ENCODE measurements around the gene MTA2. TPM values are rescaled to one million over a fixed set of nuclear protein-coding genes. Genes with fewer than 3 reads are reported as not detected.
A peak's percentile ranks its signal among the peaks of the same experiment; 100 is the strongest.

The MTA2 gene
- total RNA-seq, 1 experiment from 2014 or later, result 193 TPM

DNA sequence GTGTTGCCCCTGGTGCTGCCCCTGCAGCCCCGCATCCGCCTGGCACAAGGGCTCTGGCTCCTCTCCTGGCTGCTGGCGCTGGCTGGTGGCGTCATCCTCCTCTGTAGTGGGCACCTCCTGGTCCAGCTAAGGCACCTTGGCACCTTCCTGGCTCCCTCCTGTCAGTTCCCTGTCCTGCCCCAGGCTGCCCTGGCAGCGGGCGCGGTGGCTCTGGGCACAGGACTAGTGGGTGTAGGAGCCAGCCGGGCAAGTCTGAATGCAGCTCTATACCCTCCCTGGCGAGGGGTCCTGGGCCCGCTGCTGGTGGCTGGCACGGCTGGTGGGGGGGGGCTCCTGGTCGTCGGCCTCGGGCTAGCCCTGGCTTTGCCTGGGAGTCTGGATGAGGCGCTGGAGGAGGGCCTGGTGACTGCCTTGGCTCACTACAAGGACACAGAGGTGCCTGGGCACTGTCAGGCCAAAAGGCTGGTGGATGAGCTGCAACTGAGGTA, 11.7 kb upstream of the MTA2 start:
- DNase-seq (ENCODE audit: low read depth), result no peak

DNA sequence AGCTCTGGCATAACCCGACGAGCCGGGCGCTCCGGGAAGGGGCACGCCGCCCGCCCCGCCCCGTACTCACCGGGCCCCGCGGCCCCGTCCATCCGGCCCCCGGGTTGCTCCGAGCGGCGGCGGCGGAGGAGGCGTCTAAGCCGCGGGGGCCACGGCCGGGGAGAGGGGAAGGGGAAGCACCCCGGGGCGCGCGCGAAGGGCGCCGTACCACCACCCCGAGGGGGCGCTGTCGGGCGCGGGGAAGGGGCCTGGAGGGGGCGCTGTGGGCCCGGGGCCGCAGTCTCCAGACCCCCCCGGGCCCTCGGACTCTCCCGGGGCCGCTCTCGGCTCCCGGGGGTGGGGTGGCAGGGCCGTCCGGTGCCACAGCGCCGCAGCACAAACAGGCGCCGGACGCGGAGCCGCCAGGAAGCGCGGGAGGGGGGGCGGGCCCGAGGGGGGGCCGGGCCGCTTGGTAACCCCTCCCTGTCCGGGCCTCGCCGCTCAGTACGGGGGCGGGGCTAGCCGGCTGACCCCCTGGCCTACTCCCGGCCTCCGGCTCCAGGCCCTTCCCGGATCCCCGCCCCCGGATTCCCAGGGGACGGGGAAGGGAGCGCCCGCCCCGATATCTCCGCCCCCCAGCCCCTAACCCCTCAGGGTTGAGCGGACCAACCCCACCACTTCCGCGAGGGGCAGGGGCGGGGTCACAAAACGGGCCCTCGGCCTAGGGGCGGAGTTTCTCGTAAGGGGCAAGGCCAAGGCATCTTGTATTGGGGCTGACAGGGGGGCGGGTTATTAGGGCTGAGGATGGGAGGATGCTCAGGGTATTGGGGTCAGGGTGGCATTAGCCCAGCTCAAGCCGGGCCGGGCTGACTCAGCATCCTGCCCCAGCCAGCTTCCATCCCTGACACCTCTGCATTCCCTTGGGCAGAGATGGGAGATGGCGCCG, 11.0 kb upstream of the MTA2 start, which contains the start of the genes EML3 and ROM1:
Gene EML3, minus strand, starts transcription at position 410 of the 925 bp plus-strand sequence. Its CDS starts 318 bp downstream, at position 92.
Gene ROM1, plus strand, starts transcription at position 892 of the 925 bp plus-strand sequence. Its CDS starts 25 bp downstream, at position 917.
- DNase-seq (ENCODE audit: low read depth), result peak; percentile 77

DNA sequence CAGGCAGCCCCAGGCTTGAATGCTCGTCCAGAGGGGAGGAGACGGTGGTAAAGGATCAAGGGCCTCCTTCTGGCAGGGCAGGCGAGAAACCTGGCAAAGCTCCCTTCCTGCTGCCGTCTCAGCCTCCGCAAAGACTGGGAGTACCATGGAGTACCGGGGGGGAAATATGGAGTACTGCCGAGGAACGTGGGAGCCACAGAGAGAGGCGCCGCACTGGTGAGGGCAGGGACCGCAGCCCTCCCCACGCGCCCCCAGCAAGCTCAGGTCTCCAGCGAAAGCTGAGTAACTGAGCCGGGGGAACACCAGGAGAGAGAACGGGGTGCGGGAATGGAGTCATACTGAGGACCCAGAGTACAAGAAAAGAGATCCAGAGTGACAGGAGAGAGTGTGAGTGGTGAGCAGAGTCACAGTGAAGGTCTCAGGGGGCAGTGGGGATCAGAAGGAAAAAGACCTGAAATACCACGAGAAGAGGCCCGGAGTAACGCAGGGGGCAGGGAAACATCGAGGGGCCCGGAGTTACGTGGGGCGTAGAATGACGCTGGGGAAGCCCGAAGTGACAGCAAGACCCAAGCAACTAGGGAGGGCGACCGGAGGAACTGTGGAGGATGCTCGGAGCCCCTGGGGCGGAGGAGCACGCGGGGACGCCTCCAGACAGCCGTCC, 10.2 kb upstream of the MTA2 start:
- DNase-seq (ENCODE audit: low read depth), result peak; percentile 45

DNA sequence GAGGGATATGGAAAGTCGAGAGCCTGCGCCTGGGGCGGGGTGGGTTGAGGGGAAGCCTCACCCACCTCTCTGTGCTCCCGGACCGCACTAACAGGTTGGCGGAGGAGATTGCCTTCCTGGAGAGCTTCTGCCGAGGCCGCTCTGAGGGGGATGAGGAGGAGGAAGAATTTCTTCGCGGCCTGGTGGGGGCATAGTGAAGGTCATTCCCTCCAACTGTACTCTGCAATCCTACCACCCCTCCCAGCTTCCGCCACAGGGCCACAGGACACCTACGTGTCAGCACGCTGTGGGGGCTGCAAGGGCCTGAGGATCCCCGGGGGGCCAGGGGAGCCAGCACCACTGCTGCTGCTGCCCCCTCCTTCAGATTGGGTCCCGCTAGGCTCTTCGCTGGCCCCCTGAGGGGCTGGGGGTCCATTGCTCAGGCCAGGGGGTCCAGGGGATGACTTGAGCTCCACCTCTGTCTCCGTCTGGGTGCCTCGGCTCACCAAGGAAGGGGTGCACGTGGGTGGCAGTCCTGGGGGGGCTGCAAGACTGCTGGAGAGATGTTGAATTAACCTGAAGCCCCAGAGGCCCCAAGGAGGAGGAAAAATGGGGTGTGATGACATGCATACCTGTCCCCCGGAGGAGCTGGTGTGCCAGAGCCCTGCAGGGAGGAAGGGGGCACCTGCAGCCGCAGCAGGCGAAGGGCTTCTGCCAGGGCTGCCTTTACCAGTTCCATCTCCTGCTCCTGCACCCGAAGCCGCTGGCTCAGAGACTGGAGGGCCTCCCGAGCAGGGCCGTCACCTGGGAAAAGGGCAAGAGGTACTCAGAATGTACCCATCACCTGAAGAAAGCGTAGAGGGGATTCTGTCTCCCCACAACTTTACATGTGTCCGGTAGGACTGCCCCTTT, 9.4 kb upstream of the MTA2 start:
- no peak for DNase-seq (ENCODE audit: low read depth)

DNA sequence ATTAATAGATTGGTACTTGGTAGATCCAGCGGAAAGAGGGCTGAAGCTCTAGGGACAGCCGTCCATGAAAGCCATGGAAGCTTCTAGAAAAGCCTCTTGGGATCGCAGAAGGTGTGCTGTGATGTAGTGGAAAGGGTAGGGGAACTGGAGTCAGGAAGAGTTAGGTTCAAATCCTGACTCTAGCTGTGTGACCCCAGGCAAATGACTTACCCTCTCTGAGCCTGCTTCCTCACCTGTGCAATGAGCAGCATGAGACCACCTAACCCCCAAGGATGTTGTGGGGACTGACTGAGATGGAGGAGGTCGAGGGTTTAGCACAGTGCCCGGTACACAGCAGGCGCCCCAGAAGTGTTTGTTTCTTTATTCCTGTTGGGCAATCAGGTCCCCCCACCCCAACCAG, 8.7 kb upstream of the MTA2 start:
- no peak for DNase-seq (ENCODE audit: low read depth)

GRCh38 chr11:62608776-62609175, 7.1 kb upstream of the MTA2 start:
- DNase-seq (ENCODE audit: low read depth), result no peak

GRCh38 chr11:62607714-62608113, 6.0 kb upstream of the MTA2 start:
- no peak for DNase-seq (ENCODE audit: low read depth)

GRCh38 chr11:62605902-62606301, 4.2 kb upstream of the MTA2 start:
- no peak for DNase-seq (ENCODE audit: low read depth)

GRCh38 chr11:62605467-62605866, 3.8 kb upstream of the MTA2 start:
- no peak for DNase-seq (ENCODE audit: low read depth)

GRCh38 chr11:62604460-62605120, 2.9 kb upstream of the MTA2 start:
- no peak for DNase-seq (ENCODE audit: low read depth)

DNA sequence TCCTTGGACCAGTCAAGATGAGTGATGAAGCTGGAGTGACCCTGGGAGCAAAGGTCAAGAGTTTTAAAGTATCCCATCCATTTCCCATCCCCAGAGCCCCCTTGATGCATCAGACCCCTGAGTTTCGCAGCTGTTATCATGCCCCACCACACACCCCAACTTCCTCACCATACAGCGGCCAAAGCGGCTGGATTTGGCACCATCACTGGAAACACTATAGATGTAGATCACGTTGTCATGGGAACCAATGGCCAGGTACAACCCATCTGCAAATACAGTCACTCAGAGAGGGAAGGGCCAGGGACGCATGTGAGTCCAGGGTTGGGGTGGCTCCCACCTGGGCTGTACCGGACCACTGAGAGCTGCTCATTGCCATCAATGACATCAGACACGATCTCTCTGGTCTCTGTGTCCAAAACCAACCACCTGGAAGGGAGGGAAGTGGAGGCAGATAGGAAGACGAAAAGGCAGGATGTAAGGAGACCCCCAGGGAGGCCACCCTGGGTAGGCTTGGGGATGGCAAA, 2.2 kb upstream of the MTA2 start:
- DNase-seq (ENCODE audit: low read depth), result no peak

- DNase-seq (ENCODE audit: low read depth), result no peak
Observed at GRCh38 chr11:62603072-62603408, 1.4 kb upstream of the MTA2 start.

GRCh38 chr11:62602141-62603071, 741 bp upstream of the MTA2 start:
- DNase-seq (ENCODE audit: low read depth), result no peak

DNA sequence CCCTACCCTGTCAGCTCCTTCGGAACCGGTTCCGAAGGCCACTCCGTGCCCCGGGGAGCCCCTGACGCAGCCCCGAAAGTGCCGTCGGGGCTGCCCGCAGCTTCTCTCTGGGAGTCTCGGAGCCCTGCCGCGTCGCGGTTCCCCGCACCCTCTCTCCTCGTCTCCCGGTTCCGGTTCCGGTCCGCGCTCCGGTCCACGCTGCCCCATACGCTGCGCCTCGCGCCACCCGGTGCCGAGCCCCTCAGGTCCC, 618 bp downstream of the MTA2 start:
- no peak for DNase-seq (ENCODE audit: low read depth)

- no peak for DNase-seq (ENCODE audit: low read depth)
Observed at GRCh38 chr11:62600367-62601121, 1.1 kb downstream of the MTA2 start.

GRCh38 chr11:62599901-62600300, 1.8 kb downstream of the MTA2 start:
- no peak for DNase-seq (ENCODE audit: low read depth)

GRCh38 chr11:62599069-62599696, 2.5 kb downstream of the MTA2 start:
- peak; percentile 98 for DNase-seq (ENCODE audit: low read depth)

- no peak for DNase-seq (ENCODE audit: low read depth)
Observed at GRCh38 chr11:62595124-62595523, 6.5 kb downstream of the MTA2 start.

All from HT1080 (cell line).